Effector memory CD8-positive, alpha-beta T cell (primary cell): Measurements from ENCODE around the gene TRPV6.

Experiments
- ATAC-seq: fragments of 150-1000 bp; cut with Tn5 transposase; replicated peaks from 2 replicates; pipeline ENCODE4 v1.10.0; 2021; ENCODE audit warnings: mild to moderate bottlenecking, moderate library complexity
- DNase-seq, 3 experiments: peaks; one replicate each; pipeline ENCODE4 v3.0.0; 2021
- H3K27ac Mint-ChIP-seq, 2 donors: one replicate each; pipeline ENCODE4 v1.8.0; 2022; ENCODE audit warnings: mild to moderate bottlenecking in 2 of 2, mixed read lengths in 2 of 2, moderate library complexity in 2 of 2
- H3K27me3 Mint-ChIP-seq, 2 donors: one replicate each; pipeline ENCODE4 v1.8.0; 2022; ENCODE audit warnings: mixed read lengths in 2 of 2
- H3K36me3 Mint-ChIP-seq: one replicate; pipeline ENCODE4 v1.8.0; 2022; ENCODE audit warnings: mild to moderate bottlenecking, moderate library complexity, mixed read lengths; ENCODE audit not compliant: insufficient read depth
- H3K4me1 Mint-ChIP-seq, 2 donors: one replicate each; pipeline ENCODE4 v1.8.0; 2022; ENCODE audit warnings: low read depth in 2 of 2, mixed read lengths in 2 of 2
- H3K4me3 Mint-ChIP-seq, 2 donors: one replicate each; pipeline ENCODE4 v1.8.0; 2022; ENCODE audit warnings: mild to moderate bottlenecking in 2 of 2, mixed read lengths in 2 of 2, moderate library complexity in 2 of 2
- H3K9me3 Mint-ChIP-seq, 2 donors: one replicate each; pipeline ENCODE4 v1.8.0; 2022; ENCODE audit warnings: mixed read lengths in 2 of 2

TRPV6 gene

DNA sequence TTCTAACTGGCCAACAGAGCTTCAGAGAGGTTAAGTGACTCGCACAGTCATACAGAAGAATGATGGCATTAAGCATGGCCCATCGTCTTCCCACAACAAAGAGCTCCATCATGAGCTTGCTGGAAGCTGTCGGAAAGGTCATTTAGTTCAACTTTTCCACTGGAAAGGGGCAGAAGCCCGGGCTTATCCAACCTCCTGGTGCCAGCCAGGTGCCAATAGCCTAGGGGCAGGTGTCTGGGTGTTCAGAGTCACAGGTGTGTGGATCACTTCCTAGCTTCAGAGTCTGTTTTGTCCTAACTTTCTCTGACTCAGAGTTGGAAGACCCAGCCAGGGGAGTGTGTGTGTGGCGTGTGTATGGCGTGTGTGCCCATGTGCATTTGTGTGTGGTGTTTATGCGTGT lies 1.3 kb upstream of the TRPV6 start:
- DNase-seq, result no peak

DNA sequence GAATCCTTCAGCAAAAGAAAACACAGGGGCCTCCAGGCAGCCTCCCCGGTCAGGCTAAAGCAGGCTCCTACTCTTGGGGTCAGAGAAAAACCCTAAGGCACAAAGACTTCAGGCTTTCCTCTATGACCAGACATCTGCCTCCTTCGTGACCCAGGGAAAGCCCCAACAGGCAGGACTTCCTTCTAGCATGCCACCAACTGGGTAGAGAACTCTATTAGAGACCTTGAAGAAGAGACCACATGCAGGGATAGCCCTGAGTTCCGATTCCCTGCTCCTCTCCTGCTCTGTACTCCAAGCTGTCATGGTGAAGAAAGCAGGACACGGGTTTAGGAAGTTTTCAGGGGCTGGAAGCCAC lies 1.3 kb downstream of the TRPV6 start:
- ATAC-seq (no peak), DNase-seq (no peak)
- Mint-ChIP-seq H3K27ac (no peak overlapping the region), H3K9me3 (no peaks in the 10 kb centered on the region), H3K27me3 (peaks cover 41 to 48% of the 10 kb centered on the region in 2 donors), H3K4me1 (peaks cover 0 to 3% of the 10 kb centered on the region in 2 donors), H3K36me3 (no peaks in the 10 kb centered on the region), H3K4me3 (no peak overlapping the region)

More for the DNA sequence above, 1.3 kb upstream of the TRPV6 start:
- Mint-ChIP-seq H3K27me3 (peaks cover 32 to 37% of the 10 kb centered on the region in 2 donors), H3K27ac (no peak overlapping the region), H3K4me1 (no peaks in the 10 kb centered on the region), H3K9me3 (no peaks in the 10 kb centered on the region), H3K36me3 (no peaks in the 10 kb centered on the region), H3K4me3 (no peak overlapping the region)
- ATAC-seq, result no peak

DNA sequence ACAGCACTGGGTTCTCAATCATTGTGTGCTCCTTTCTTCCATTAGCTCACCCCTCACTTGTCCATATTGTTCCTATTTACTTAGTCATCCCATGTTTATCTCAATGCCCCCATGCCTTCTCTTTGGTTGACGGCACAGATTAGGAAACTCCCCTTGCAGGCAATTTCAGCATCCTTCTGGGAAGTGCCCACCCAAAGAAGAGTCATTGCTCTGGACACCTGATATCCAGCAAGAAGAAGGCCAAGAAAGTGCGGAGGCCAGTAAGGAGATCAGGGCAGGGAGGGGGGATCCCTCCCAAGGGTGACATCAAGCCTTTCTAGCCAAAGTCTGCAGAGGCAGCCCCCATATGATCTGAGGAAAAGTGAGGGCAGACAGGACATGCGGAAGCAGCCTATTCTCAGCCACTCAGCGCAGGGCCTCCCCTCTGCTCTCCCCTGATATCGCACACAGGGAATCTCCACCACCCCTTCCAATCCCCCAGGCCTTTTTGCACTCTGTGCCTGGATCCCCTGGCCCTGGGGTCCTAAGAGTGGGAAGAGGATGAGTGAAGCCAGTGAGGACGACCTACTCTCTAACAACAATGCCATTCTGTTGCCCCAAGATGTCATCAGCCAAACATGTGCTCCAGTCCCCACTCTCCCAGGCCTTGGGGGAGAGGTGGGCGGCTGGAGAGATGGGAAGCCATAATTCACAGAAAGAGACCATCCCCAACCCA lies 1.8 kb downstream of the TRPV6 start:
- no peaks in the 10 kb centered on the region for H3K9me3 Mint-ChIP-seq
- no peaks in the 10 kb centered on the region for H3K36me3 Mint-ChIP-seq
- no peak for ATAC-seq
- H3K4me3 Mint-ChIP-seq, result no peak overlapping the region
- DNase-seq, result no peak
- peaks cover 0 to 3% of the 10 kb centered on the region in 2 donors for H3K4me1 Mint-ChIP-seq
- peaks cover 46 to 49% of the 10 kb centered on the region in 2 donors for H3K27me3 Mint-ChIP-seq
- H3K27ac Mint-ChIP-seq, result no peak overlapping the region

DNA sequence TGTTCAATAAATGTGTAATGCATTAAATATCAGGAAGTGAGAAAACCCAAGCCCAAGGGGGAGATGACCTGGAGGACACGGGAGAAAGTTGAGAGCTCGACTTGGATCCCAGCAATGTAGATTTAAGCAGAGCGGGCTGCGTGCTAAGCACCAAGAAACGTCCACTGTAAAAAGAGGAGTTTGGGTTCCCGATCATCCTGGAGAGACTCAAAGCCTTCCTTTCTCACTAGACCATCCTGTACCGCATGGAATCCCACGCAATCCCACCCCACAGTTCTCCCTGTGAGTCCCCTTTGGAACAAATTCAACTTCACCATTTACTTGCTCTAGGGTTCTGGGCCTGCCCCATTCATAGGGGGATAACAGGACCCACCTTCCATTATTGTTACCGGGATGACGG lies 2.4 kb downstream of the TRPV6 start:
- ATAC-seq (no peak), DNase-seq (no peak)
- Mint-ChIP-seq H3K4me3 (no peak overlapping the region), H3K36me3 (no peaks in the 10 kb centered on the region), H3K27me3 (peaks cover 52 to 55% of the 10 kb centered on the region in 2 donors), H3K4me1 (peaks cover 0 to 3% of the 10 kb centered on the region in 2 donors), H3K27ac (no peak overlapping the region), H3K9me3 (no peaks in the 10 kb centered on the region)

DNA sequence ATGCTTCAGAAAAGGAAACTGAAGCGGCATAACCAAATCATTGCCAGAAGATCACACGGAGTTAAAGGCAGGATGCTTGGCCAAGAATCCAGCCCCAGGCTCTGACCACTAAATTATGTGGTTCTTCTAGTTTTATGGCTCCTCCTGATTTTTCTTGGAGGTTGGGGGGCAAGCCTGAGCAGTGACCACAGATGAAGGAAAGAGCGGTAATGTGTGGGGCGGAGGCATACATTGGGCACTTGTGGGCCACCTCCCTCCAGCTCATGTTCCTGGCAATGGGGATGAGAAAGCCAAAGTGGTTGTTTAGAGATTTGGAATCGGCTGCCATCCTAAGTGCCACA lies 3.2 kb downstream of the TRPV6 start:
- Mint-ChIP-seq H3K27me3 (peaks cover 56 to 63% of the 10 kb centered on the region in 2 donors), H3K36me3 (no peaks in the 10 kb centered on the region), H3K4me3 (no peak overlapping the region), H3K27ac (no peak overlapping the region), H3K4me1 (peaks cover 0 to 3% of the 10 kb centered on the region in 2 donors), H3K9me3 (no peaks in the 10 kb centered on the region)
- DNase-seq, result no peak
- ATAC-seq, result no peak

- peaks cover 53 to 68% of the 10 kb centered on the region in 2 donors for H3K27me3 Mint-ChIP-seq
- DNase-seq (no peak), ATAC-seq (no peak)
- H3K4me1 Mint-ChIP-seq, result peaks cover 0 to 3% of the 10 kb centered on the region in 2 donors
- no peaks in the 10 kb centered on the region for H3K9me3 Mint-ChIP-seq
- H3K27ac Mint-ChIP-seq, result no peak overlapping the region
- no peak overlapping the region for H3K4me3 Mint-ChIP-seq
- no peaks in the 10 kb centered on the region for H3K36me3 Mint-ChIP-seq
Measured at GRCh38 chr7:142881586-142882337, 3.8 kb downstream of the TRPV6 start.

- no peaks in the 10 kb centered on the region for H3K36me3 Mint-ChIP-seq
- peak; percentile 73 for ATAC-seq
- H3K4me1 Mint-ChIP-seq, result peaks cover 0 to 4% of the 10 kb centered on the region in 2 donors
- no peak overlapping the region for H3K27ac Mint-ChIP-seq
- no peaks in the 10 kb centered on the region for H3K9me3 Mint-ChIP-seq
- H3K4me3 Mint-ChIP-seq, result no peak overlapping the region
- peak; percentile 40 to 54 (median 42) for DNase-seq
- peaks cover 58 to 76% of the 10 kb centered on the region in 2 donors for H3K27me3 Mint-ChIP-seq
Measured at GRCh38 chr7:142880876-142881505, 4.6 kb downstream of the TRPV6 start.

- Mint-ChIP-seq H3K36me3 (no peaks in the 10 kb centered on the region), H3K4me1 (peaks cover 0 to 6% of the 10 kb centered on the region in 2 donors), H3K27ac (no peak overlapping the region), H3K9me3 (no peaks in the 10 kb centered on the region), H3K4me3 (no peak overlapping the region), H3K27me3 (peaks cover 56 to 90% of the 10 kb centered on the region in 2 donors)
- ATAC-seq, result no peak
- DNase-seq, result no peak
Measured at GRCh38 chr7:142879060-142879459, 6.5 kb downstream of the TRPV6 start.

- Mint-ChIP-seq H3K27me3 (peaks cover 53 to 82% of the 10 kb centered on the region in 2 donors), H3K27ac (no peak overlapping the region)
Measured at GRCh38 chr7:142878315-142878714, 7.2 kb downstream of the TRPV6 start.

DNA sequence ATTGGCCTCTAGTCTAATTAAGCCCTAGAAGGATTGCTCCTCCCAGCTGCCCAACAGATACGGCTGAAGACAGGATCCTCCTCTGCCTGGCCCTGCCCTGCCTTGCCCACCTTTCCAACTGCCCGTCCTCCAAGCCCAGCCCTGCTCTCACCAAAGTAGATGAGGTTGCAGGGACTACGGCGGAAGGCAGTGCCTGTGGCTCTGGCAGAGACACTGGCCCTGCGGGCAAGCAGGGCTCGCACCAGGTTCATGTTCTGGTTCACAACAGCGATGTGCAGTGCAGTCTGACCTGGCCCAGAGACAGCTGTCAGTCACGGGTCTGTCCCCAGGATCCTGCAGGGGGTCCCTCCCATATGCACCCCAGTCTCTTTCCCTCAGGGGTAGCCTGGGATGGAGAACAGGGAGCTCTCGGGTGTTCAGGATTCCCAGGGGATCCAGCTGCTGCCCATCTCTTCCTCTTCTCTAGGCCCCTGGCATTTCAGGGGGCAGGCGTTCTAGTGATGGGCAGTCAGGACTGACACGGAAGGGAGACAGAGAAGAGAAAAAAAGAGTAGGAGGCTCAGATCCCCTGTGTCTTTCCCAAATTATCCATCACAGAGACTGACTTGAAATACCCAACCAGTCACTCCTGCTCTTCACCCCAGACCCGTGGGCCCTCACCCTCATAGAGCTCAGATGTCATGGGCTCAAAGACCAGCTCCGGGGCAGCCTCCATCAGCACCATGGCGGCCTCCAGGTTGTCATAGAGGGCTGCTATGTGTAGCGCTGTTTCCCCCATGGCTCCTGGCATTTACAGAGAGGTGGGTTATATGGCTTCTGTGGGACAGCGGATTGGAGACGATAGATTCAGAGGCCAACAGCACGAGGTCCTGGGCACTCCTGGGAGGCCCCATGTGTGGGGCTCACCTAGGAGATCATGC lies 8.3 kb downstream of the TRPV6 start:
- H3K4me3 Mint-ChIP-seq, result no peak overlapping the region
- peaks cover 0 to 7% of the 10 kb centered on the region in 2 donors for H3K4me1 Mint-ChIP-seq
- no peaks in the 10 kb centered on the region for H3K9me3 Mint-ChIP-seq
- ATAC-seq (no peak), DNase-seq (no peak)
- H3K27me3 Mint-ChIP-seq, result peaks cover 44 to 72% of the 10 kb centered on the region in 2 donors
- H3K27ac Mint-ChIP-seq, result no peak overlapping the region
- no peaks in the 10 kb centered on the region for H3K36me3 Mint-ChIP-seq

More at GRCh38 chr7:142878315-142878714, 7.2 kb downstream of the TRPV6 start:
- no peak overlapping the region for H3K4me3 Mint-ChIP-seq
- H3K36me3 Mint-ChIP-seq, result no peaks in the 10 kb centered on the region
- ATAC-seq (no peak), DNase-seq (no peak)
- no peaks in the 10 kb centered on the region for H3K9me3 Mint-ChIP-seq
- peaks cover 0 to 7% of the 10 kb centered on the region in 2 donors for H3K4me1 Mint-ChIP-seq

- Mint-ChIP-seq H3K36me3 (no peaks in the 10 kb centered on the region), H3K27me3 (peaks cover 37 to 65% of the 10 kb centered on the region in 2 donors), H3K4me3 (no peak overlapping the region), H3K4me1 (peaks cover 0 to 7% of the 10 kb centered on the region in 2 donors), H3K27ac (no peak overlapping the region), H3K9me3 (no peaks in the 10 kb centered on the region)
- DNase-seq, result no peak
- no peak for ATAC-seq
Measured at GRCh38 chr7:142876236-142876960, 9.1 kb downstream of the TRPV6 start.

- H3K36me3 Mint-ChIP-seq, result no peaks in the 10 kb centered on the region
- DNase-seq (no peak), ATAC-seq (no peak)
- peaks cover 0 to 4% of the 10 kb centered on the region in 2 donors for H3K4me1 Mint-ChIP-seq
- peaks cover 37 to 59% of the 10 kb centered on the region in 2 donors for H3K27me3 Mint-ChIP-seq
- no peak overlapping the region for H3K27ac Mint-ChIP-seq
- H3K4me3 Mint-ChIP-seq, result no peak overlapping the region
- no peaks in the 10 kb centered on the region for H3K9me3 Mint-ChIP-seq
Measured at GRCh38 chr7:142875456-142875855, 10.1 kb downstream of the TRPV6 start.
